NB4 (cell line): ENCODE results near the gene CIITA.

Source experiments
- CTCF ChIP-seq: IDR thresholded peaks from one replicate; pipeline ENCODE4 v1.5.1; 2012; ENCODE audit warnings: low read depth, low read length
- POLR2A ChIP-seq: IDR thresholded peaks from 2 replicates; pipeline ENCODE4 v1.6.1; 2011; ENCODE audit warnings: mild to moderate bottlenecking; ENCODE audit not compliant: insufficient read length; ENCODE audit errors: extremely low read depth

GRCh38 chr16:10978124-10978523 lies 101.1 kb downstream of the CIITA start:
- TF ChIP-seq CTCF = no peak
- TF ChIP-seq POLR2A = no peak
